Fibroblast of villous mesenchyme (primary cell): Measurements from ENCODE around the gene KAT2B. TPM values are rescaled to one million over a fixed set of nuclear protein-coding genes. Genes with fewer than 3 reads are reported as not detected.
A peak's percentile ranks its signal among the peaks of the same experiment; 100 is the strongest.

Experiments
- DNase-seq: peaks from one replicate; pipeline ENCODE4 v3.0.0-alpha.2; 2010; ENCODE audit warnings: low read depth
- H3K4me3 ChIP-seq: 2 replicates; pipeline ENCODE4 v1.5.1; 2011; ENCODE audit warnings: low read depth, mild to moderate bottlenecking, low read length
- CTCF ChIP-seq: IDR thresholded peaks from 2 replicates; pipeline ENCODE4 v1.5.1; 2012; ENCODE audit warnings: low read depth, mild to moderate bottlenecking, low read length; ENCODE audit not compliant: insufficient read depth
- total RNA-seq: library from RNA; depleted of rRNA; stranded (reverse); fragments of >200 nt; gene quantifications from 2 replicates; pipeline ENCODE4 v1.2.3, GENCODE V29; 2012

The KAT2B gene
- 9.7 and 12.5 TPM in 2 replicates for total RNA-seq

- TF ChIP-seq CTCF: peak; percentile 63
- peak within 1 kb of the TSS; percentile 70 for H3K4me3 ChIP-seq
- peak; percentile 60 for DNase-seq
Observed at GRCh38 chr3:20039765-20040547, at the start of gene KAT2B. Gene KAT2B, plus strand, starts transcription at chr3:20040446. Its CDS starts 32 bp downstream, at chr3:20040478.

GRCh38 chr3:19994796-19995195 lies 45.5 kb upstream of the KAT2B start:
- TF ChIP-seq CTCF: no peak
- no peak overlapping the region for H3K4me3 ChIP-seq
- no peak for DNase-seq

GRCh38 chr3:19997502-19997901 lies 42.7 kb upstream of the KAT2B start:
- H3K4me3 ChIP-seq: no peak overlapping the region
- TF ChIP-seq CTCF: no peak
- no peak for DNase-seq

GRCh38 chr3:20001932-20002331 lies 38.3 kb upstream of the KAT2B start:
- DNase-seq: peak; percentile 12
- no peak overlapping the region for H3K4me3 ChIP-seq
- TF ChIP-seq CTCF: no peak

GRCh38 chr3:20007960-20008359 lies 32.3 kb upstream of the KAT2B start:
- no peak for TF ChIP-seq CTCF
- no peak for DNase-seq

GRCh38 chr3:20008646-20009045 lies 31.6 kb upstream of the KAT2B start:
- no peak for DNase-seq
- no peak for TF ChIP-seq CTCF
- H3K4me3 ChIP-seq: no peak overlapping the region

More at GRCh38 chr3:20007960-20008359, 32.3 kb upstream of the KAT2B start:
- H3K4me3 ChIP-seq: no peak overlapping the region
